Lower leg skin (tissue), 4 donors: ENCODE results near the gene PLEKHG7. TPM values are rescaled to one million over a fixed set of nuclear protein-coding genes. Genes with fewer than 3 reads are reported as not detected.

ENCODE experiments used
- total RNA-seq, 4 donors: library from RNA; depleted of rRNA; stranded (reverse); fragments of >200 nt; gene quantifications; one replicate each; pipeline ENCODE4 v1.1.0, GENCODE V29; 2016

PLEKHG7 gene
- total RNA-seq, 4 donors from 2014 or later = not detected

Other genes with a start within 250 kb of the PLEKHG7 start
- gene EEA1, start 226.3 kb downstream of the PLEKHG7 start, total RNA-seq = 10 to 100 TPM; 24.7 to 45.0 (median 32.1) TPM